ENCODE results near the gene KCNT2. TPM values are rescaled to one million over a fixed set of nuclear protein-coding genes. Genes with fewer than 3 reads are reported as not detected.

KCNT2 gene
- 2.3 and 2.5 TPM in 2 replicates for total RNA-seq

DNA sequence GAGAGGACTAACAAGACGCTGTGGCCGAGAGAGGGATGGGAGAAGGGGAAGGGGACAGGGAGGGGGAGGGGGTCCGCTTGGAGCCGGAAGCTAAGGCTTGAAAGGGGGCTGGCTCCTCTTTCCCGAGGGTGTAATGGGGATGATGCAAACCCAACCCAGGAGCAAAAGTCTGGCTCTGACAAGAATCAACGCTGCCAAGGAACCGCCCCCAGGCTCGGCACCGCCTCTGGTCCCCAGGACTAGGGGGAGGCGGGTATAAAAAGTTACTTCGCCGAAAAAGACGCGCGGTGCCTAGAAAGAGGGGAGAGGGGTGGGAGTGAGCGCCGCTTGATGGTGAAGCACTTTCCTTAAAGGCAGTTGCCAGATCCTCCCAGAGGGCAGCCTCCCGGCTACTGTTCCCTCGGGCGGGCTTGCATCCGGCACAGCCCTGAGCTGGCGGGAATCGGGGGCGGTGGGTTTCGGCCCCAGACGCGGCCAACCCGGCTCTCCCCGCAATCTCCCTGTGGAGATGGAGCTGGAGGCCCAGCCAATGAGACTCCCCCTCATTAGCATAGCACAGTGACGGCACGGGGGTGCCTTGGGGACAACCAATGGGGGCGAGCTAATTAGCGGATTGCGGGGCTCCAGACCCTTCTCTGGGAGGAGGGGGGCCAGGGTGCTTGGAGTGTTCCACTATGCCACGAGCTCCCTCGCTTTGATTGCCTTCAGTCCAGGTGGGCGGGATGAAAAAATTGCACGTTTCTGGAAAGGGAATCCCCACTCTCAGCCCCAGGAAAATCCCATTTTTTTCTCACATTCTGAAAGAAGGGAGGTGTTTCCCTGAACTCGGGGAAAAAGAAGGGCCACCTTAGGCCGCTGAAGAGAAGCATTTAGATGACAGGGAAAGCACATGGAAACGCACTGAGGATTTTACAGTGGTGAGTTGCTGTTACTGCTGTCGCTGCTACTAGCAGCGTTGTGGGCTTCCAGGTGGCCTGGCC is at the start of gene KCNT2:
KCNT2 (minus strand) TSS at position 51 of the 980 bp plus-strand sequence. CDS start 131 bp downstream, outside the sequence.

DNA sequence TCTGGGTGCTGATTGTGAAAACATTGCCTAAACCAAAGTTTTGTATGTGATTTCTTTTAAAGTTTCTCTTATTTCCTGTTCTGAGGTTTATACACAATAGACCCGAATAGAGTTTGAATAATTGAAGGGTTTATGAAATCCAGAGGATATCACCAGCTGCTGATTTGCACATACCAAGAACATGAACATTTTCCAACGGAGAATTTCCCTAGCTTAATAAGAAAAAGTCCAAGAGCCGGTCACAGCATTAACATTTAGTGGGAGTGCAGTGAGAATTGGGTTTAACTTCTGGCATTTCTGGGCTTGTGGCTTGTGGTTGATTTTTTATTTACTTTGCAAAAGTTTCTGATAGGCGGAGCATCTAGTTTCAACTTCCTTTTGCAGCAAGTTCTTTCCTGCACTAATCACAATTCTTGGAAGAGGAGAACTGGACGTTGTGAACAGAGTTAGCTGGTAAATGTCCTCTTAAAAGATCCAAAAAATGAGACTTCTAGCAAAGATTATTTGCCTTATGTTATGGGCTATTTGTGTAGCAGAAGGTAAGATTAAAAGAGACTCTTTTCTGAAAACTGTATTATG is 43.5 kb upstream of the KCNT2 start, which contains the start of gene CFH:
CFH (plus strand) TSS at position 407 of the 579 bp plus-strand sequence; CDS start at position 482, 75 bp downstream.

Other genes starting within 250 kb of the KCNT2 start
- 128 and 162 TPM in 2 replicates for gene CFH, start 43.6 kb upstream of the KCNT2 start, total RNA-seq
- not detected in 2 replicates for gene CFHR3, start 166.4 kb upstream of the KCNT2 start, total RNA-seq
- gene CFHR1, start 211.3 kb upstream of the KCNT2 start, total RNA-seq = 0.50 TPM in 1 of 2 replicates, not detected in the other